HG03575 (cell line): Measurements from ENCODE around the gene SIGLEC12.
"Not testable (repeated sequence)": the region's sequence is repeated elsewhere in the genome, so short reads cannot be mapped to it uniquely, and the experiment has no call there.

Experiments used
- ATAC-seq: cut with Tn5 transposase; IDR thresholded peaks from one replicate; pipeline ENCODE4 v1.9.1; 2021; ENCODE audit not compliant: unreplicated experiment, insufficient number of reproducible peaks, low FRiP score; ENCODE audit errors: extremely low read depth

SIGLEC12 gene

DNA sequence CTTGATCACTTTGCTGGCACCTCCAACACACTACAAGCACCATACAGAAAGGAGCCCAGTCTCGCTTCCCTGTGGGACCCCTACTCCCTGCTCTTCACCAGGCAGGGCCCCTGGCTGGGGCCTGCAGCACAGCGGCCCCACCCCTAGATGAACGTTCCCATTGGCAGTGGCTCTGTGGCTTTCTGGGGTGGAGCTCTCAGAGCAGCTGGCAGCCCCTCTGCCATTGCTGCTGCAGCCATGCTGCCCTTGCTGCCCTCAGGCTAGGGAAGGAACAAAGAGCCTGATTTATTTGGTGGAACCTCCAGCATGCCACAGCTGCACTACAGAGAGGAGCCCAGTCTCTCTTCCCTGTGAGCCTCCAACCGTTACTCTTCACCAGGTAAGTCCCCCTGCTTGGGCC is 24.1 kb upstream of the SIGLEC12 start:
- no peak for ATAC-seq

DNA sequence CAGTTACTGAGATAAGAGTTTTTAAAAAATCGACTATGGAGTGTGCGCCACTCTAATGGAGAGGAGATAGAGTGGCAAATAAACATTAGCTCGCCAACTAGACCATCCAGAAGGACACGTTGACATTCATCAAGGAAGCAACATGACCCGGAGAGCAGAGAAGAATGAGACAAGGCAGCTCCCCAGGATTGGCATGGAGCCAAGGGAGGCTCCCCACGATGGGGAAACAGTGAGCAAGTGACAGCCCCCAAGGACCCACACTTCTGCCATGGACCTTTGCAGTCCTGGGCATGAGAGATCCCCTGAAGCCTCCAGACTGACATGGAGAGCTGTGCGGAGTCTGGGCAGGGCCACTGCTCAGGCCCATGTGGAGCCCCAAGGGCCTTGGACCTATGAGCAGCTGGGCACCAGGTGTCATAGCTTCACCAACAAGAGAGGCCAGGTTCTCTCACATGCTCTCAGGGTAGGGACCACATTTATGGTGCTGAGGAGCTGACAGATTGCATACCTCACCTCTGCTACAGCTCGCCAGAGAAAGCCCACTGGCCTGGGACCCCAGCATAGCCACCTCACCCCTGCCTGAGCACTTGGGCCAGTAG is 23.2 kb upstream of the SIGLEC12 start:
- ATAC-seq, result no peak

DNA sequence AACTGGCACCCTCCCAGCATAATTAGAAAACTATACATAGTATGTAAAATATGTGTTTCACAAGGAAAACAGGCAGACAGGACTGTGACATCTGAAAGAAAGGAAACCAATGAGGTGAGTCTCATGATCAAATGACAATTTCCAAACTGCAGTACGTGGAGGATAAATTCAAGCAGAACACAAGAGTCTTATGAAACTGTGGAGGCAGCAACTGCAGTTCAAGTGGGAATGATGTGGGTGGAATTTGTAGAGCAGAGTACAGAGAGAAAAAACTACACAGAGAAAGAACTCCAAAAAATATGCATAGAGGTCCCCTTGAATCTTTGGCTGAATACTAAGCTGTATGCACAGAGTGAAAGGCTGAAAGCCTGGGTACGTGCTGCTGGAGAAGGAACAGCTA is 20.2 kb upstream of the SIGLEC12 start:
- ATAC-seq, result no peak

DNA sequence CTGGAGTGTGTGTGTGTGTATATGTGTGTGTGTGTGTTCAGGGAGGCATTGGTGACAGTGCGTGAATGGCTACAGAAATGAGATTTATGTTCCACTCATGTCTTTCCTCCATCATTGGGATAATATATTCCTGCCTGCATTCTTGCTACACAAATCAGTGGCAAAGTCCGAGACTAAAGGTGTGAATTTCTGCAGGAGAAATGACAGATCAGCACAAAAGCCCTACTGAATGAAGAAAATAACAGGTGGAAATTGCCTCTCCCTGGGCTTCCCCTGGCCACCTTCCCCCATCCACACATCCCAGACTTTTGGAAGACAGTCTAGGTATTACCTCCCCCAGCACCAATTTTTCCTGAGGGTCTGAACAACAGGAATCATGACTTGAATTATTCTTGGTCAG is 19.8 kb upstream of the SIGLEC12 start:
- no peak for ATAC-seq

DNA sequence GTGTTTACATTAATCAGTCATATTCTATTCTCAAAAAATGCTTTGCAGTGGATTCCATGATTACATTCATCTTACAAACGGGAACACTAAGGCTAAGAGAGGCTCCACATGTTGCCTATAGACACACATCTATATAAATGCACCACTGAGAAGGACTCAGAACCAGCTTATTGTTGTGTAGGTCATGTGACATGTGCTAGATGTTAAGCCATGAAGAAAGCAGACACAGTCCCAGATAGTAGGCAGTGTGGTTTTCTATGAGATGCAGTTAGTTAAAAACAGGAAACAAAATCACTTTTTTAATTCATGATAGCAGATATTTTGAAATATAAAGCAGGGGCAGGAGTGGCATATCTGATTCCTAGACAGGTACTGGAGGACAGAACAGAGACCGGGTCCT is 19.1 kb upstream of the SIGLEC12 start:
- ATAC-seq, result no peak

DNA sequence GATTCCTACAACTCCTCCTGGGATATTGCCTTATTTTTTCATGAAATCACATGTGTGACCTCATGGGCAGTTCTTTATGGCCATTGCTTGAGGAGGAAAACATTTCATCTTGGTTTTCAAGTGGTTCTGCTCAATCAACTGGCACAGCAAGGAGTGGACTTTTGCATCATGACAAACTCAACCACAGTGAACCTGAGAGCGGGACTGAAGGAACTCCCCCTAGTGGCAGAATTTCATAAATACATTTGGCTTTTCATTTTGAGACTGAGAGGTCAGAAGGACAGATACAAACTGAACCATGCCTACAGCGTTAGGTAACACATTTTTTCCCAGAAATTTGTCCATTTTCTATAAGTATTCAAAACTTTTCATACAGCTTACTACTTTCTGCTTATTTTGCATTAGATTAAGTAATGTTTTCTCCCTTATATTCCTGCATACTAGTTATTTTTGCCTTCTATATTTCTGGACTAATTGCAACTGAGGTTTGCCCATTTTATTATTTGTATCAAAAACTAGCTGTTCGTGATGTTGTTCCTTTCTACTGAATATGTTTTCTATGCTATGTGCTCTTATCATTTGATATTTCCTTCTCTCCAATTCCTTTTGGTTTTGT is 13.4 kb upstream of the SIGLEC12 start:
- ATAC-seq, result no peak

DNA sequence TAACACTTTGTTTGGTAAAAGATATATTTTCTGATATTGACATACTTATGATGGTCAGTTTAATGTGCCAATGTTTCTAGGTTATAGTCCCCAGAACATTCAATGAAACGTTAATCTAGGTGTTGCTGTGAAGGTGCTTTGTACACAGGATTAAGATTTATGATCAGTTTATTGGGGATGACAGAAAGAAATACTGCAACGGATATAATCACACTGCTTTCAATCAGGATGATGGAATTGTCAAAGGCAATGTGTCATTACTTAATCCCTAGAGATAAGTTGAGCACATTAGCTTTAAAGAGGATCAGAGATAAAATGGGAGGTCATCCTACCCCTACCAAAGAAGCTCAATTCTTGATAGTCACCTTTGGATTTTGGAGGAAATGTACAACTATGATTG is 12.4 kb upstream of the SIGLEC12 start:
- no peak for ATAC-seq

DNA sequence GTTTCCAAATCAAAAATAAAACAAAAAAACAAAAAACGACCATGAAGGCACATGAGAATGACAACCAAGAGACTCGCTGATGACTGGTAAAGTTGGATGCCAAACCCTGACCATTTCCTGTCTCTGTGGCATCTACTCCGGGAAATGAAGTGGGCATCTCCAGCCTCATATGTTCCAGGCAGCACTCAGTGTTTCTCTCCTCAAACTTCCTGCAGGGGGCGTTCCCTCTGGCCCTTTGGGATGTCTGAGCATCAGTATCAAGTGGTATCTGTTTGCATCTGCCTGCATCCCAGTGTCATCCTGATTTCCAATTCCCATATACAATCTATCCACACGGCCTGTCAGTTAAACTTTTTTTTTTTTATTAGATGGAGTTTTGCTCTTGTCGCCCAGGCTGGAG is 9.8 kb upstream of the SIGLEC12 start:
- ATAC-seq, result no peak

DNA sequence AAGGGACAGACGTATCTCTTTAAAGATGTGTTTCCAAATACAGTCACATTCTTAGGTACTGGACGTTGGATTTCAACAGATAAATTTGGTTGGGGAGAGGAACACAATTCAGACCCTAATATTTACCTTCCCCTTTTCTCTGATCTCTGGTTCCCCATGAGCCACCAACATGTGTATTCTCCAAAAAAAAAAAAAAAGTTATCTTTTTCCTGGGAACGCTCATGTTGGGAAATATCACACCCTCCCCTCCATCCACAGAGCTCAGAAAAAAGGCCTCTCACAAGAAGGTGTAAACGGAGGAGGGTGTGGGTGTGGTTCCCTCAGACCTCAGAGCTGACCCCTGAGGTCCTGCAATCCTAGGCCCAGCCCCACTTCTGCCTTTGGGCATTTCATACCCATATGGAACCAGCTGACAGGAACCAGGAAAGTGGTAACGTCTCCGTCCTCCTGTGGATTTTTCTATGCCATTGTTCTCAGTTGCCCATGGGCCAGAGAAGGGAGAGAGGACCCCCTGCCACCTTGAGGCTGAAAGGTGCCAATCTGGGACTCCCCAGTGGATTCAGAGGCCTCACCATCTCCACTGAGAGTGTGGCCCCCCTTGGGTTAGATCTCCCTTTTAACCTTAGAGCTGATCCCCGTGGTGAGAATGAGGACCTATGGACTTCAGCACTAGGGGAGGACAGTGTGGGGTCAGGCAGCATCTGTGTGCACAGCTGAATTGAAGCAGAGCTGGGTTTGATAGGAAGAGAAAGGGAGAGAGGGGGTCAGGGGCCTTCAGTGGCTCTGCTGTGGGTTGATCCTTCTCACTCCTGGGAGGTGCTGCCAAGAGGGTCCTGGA is 8.4 kb upstream of the SIGLEC12 start:
- no peak for ATAC-seq

DNA sequence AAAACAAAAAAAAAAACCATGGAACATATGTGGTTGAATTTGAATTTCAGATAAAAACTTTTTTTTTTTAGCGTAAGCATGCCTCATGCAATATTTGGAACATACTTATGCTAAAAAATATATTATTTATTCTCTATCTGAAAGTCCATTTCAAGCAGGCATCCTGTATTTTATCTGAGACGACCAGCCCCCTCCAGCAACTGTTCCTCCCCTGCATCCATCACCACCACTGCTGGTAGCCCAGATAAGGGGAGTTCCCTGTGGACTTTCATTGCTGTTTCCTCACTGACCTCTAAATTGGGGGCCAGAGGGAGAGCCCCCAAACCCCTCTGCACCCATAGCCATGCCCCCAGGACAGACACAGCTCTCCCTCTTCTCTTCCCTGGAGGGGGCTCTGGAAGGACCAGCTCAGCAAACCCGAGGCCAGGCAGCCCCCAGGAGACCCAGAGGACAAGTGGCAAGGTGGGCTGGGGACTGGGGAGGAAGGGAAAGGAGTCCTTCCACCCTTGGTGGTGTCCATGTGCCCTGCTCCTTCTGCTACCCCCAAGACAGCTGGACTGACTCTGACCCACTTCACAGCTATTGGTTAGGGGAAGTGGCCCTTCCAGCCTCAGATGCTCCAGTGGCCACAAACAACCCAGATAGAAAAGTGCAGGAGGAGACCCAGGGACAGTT is 6.6 kb upstream of the SIGLEC12 start:
- no peak for ATAC-seq

DNA sequence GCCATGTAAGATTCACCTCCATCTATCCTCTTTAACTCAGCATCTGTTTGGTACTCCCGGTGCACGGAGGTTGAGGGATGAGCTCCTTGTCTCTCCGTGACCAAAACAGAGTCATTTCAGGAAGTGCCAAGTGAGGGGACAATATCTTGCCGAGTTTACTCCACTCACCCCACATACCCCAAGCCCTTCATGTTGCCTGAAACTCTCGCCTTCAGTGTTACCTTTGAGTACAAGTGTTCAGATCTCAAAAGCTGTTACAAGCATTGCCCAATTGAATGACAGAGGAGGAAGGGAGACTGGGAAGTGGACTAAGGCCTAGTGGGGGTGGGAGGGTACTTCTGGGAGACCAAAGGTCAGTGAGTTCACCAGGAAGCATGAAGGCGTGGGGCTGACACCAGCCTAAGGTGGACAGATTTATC is 6.0 kb upstream of the SIGLEC12 start:
- ATAC-seq, result no peak

DNA sequence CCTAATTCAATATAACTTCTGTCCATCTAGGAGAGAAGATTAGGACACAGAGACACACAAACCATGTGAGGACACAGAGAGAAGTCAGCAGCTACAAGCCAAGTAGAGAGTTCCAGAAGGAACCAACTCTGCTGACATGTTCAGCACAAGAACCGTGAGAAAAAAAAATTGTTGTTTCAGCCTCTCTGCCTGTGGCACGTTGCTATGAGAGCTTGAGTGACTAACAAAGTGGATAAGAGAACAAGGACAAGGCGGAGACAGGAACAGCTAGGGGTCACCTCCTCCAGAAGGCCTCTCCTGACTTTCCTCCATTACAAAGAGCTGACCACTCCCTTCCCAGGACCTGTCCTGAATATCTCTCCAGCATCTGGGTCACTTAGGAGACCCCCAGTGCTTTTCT is 5.6 kb upstream of the SIGLEC12 start:
- ATAC-seq, result no peak

DNA sequence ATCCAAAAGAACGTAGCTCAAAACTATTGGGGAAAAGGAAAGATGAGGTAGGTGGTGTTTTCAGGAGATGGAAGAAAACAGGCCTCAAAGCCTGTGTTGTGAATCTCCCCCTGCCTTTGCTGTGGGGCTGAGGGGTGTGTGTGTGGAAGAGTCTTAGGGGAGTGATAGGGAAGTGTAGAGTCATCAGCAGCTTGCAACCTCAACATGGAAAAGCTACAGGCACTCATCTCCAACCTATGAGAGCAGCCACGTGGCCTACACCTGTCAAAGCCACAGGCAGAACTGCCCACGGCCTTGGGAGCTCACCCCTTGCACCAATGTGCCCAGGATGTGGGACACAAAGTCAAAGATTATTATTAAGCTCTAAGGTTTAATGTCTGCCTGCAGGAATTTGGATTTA is 4.3 kb upstream of the SIGLEC12 start:
- no peak for ATAC-seq

DNA sequence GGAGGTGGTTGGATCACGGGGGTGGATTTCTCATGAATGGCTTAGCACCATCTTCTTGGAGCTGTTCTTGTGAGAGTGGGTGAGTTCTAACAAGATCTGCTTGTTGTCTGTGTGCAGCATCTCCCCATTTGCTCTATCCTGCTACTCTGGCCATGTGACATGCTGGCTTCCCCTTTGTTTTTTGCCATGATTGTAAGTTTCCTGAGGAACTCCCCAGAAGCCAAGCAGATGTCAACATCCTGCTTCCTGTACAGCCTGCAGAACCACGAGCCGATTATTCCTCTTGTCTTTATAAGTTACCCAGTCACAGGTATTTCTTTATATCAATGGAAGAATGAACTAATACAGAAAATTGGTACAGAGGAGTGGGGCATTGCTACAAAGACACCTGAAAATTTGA is 2.3 kb upstream of the SIGLEC12 start:
- ATAC-seq, result no peak

DNA sequence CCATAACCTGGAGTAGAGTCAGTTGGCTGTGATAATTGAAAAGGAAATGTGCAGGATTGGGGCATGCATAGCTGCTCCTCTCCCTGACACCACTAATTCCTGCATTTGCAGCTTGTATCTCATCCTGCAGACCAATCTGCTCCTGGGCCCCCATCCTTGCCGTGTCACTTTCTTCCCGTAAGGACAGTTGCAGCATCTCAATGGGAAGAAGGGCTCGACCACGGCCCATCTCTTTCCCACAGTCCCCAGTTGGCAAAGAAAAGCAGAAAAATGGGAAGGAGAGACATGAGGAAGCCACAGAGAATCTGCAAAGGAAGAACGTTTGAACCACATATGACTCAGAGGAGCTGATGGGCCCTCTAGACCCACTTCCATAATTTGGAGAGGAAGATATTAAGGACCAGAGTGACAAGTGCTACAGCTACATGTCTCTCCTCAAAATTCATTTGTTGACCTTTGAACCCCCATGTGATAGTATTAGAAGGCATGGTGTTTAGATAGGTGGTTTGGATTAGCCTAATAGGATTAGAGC is 1.8 kb upstream of the SIGLEC12 start:
- ATAC-seq, result no peak

DNA sequence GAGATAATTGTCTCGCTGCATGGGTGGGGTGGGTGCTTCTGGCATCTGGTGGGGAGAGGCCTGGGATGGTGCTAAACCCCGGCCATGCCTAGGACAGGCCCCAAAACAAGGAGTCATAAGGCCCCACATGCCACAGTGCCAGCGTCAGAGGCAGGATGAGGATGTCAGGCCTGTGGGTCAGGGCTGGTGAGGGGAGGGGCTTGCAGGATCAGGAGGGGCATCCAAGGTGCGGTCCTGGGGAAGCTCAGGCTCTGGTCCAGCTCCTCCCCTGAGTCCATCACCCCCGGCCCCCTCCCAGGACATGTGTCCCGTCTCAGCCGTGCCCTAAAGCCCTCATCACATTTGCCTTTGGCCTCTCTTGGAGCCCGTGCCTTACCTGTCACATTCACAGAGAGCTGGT is 669 bp downstream of the SIGLEC12 start:
- not testable (repeated sequence) for ATAC-seq

DNA sequence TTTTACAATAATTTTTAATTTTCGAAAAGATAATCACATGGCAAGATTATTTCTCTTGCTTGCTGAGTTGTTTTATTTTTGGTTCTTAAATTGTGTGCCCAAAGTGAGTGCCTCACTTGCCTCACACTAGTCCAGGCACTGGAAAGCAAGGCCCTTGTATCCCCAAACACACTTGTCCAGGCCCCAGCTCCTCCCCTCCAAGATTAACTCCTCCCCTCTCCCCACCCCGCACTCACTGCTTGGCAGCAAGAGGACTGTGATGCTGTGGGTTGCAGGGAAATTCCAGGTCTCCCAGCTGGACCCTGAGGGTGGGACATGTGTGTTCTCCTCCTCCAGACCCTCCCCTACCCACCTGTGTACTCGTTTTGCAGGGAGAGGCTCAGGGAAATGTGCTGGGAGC is 3.9 kb downstream of the SIGLEC12 start:
- ATAC-seq, result no peak

DNA sequence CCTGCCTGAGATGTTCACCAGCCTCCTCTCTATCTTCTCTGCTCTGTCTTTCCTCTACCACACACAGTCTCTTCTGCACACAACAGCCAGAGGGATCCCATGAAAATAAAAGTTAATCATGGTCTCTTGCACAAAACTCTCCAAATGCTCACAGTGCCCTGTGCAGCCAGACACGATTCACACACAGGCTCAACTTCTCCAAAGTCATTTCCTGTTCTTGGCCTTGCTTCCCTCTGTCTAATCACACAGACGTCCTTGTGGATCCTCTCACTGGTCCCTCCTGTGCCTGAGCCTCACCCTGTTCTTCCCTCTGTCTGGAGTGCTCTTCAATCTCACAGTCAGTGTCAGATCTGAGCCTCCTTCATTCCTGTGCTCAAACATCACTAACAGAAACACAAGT is 7.8 kb downstream of the SIGLEC12 start:
- no peak for ATAC-seq

DNA sequence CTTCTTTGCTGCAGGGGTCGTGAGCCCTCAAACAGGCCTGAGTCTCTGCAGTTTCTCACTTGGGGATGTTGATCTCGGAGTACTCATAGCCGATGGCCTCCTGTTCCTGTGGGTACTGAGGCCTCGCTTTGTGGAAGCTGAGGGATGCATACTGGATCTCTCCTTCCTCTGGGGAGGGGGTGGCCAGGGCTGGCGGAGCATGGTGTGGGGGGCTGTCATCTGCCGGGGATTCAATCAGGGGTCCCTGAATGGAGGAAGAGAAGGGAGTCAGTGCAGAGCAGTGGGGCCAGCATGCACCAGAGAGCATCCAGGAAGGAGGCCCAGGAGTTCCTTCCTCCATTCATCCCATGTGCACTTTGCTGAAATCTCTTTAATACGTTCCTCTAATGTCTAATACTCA is 10.0 kb downstream of the SIGLEC12 start:
- no peak for ATAC-seq

DNA sequence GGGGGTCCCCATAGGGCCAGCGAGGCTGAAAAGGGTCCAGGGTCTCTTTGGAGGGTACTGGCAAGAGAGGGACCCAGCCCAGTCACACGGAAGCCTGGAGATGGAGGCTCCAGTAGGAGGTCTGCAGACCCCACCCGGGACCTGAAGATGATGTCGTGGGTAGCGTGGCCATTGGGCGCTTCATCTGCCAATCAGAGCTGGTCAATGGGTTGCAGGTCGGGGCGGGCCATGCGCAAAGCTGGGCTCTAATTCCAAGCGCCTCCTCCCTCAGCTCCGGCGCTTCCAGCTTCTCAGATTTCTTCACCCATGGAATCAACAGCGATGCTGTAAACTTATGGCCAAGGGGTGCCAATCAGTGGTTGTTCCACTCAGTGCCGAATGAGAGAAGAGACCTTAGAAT is 10.9 kb downstream of the SIGLEC12 start:
- ATAC-seq, result no peak
